Astrocyte (in vitro differentiated cells and primary cell): ENCODE results near the gene SEC22C.

ENCODE experiments used
- EZH2 ChIP-seq: IDR thresholded peaks from 2 replicates; pipeline ENCODE4 v1.6.1; 2012; ENCODE audit warnings: mild to moderate bottlenecking, low read length, inconsistent platforms; ENCODE audit not compliant: insufficient read depth
- TF ChIP-seq, protein P1 (sequence below): IDR thresholded peaks from 2 replicates; pipeline ENCODE4 v1.5.1; 2011; ENCODE audit warnings: low read depth, mild to moderate bottlenecking, inconsistent platforms, low read length, moderate library complexity; ENCODE audit not compliant: insufficient read depth

GRCh38 chr3:42527368-42527917 lies 54.3 kb downstream of the SEC22C start:
- TF ChIP-seq, protein P1, sequence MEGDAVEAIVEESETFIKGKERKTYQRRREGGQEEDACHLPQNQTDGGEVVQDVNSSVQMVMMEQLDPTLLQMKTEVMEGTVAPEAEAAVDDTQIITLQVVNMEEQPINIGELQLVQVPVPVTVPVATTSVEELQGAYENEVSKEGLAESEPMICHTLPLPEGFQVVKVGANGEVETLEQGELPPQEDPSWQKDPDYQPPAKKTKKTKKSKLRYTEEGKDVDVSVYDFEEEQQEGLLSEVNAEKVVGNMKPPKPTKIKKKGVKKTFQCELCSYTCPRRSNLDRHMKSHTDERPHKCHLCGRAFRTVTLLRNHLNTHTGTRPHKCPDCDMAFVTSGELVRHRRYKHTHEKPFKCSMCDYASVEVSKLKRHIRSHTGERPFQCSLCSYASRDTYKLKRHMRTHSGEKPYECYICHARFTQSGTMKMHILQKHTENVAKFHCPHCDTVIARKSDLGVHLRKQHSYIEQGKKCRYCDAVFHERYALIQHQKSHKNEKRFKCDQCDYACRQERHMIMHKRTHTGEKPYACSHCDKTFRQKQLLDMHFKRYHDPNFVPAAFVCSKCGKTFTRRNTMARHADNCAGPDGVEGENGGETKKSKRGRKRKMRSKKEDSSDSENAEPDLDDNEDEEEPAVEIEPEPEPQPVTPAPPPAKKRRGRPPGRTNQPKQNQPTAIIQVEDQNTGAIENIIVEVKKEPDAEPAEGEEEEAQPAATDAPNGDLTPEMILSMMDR: no peak
- no peak for TF ChIP-seq EZH2
